ENCODE data around the gene TSPEAR.

Gene TSPEAR

GRCh38 chr21:44718093-44718492, 6.7 kb upstream of the TSPEAR start:
- DNase-seq = no peak

GRCh38 chr21:44716984-44717383, 5.6 kb upstream of the TSPEAR start:
- no peak for DNase-seq

- DNase-seq = no peak
These were observed 3.5 kb upstream of the TSPEAR start for GRCh38 chr21:44714905-44715304.

- DNase-seq = no peak
These were observed 2.5 kb upstream of the TSPEAR start for GRCh38 chr21:44713846-44714245.

- no peak for DNase-seq
These were observed 1.8 kb upstream of the TSPEAR start for GRCh38 chr21:44713130-44713529.

- DNase-seq = no peak
These were observed 1.0 kb upstream of the TSPEAR start for GRCh38 chr21:44712203-44713028.

- no peak for DNase-seq
These were observed 531 bp downstream of the TSPEAR start for GRCh38 chr21:44710756-44711326.

- no peak for DNase-seq
These were observed 1.1 kb downstream of the TSPEAR start for GRCh38 chr21:44710294-44710665.

- DNase-seq = no peak
These were observed 1.7 kb downstream of the TSPEAR start for GRCh38 chr21:44709426-44710293.

- no peak for DNase-seq
These were observed 2.4 kb downstream of the TSPEAR start for GRCh38 chr21:44708866-44709425.

- no peak for DNase-seq
These were observed 3.0 kb downstream of the TSPEAR start for GRCh38 chr21:44708213-44708865.

- no peak for DNase-seq
These were observed 4.4 kb downstream of the TSPEAR start for GRCh38 chr21:44706706-44707581.

GRCh38 chr21:44706026-44706705, 5.2 kb downstream of the TSPEAR start:
- DNase-seq = no peak

GRCh38 chr21:44704636-44705001, 6.8 kb downstream of the TSPEAR start:
- no peak for DNase-seq

GRCh38 chr21:44703731-44704635, 7.4 kb downstream of the TSPEAR start:
- no peak for DNase-seq

- DNase-seq = no peak
These were observed 8.2 kb downstream of the TSPEAR start for GRCh38 chr21:44702973-44703730.

- DNase-seq = no peak
These were observed 9.0 kb downstream of the TSPEAR start for GRCh38 chr21:44702111-44702972.

GRCh38 chr21:44701541-44701940, 9.8 kb downstream of the TSPEAR start:
- no peak for DNase-seq

Data from T-helper 9 cell (primary cell).